Endodermal cell (in vitro differentiated cells): ENCODE data around the gene GPATCH4. TPM values are rescaled to one million over a fixed set of nuclear protein-coding genes. Genes with fewer than 3 reads are reported as not detected.

Experiments
- DNase-seq: peaks from one replicate; pipeline ENCODE4 v3.0.0-alpha.2; 2017
- H3K27ac ChIP-seq: 2 replicates; pipeline ENCODE4 v1.5.1; 2013; ENCODE audit warnings: mild to moderate bottlenecking, low read depth, low read length, moderate library complexity
- H3K27me3 ChIP-seq: 2 replicates; pipeline ENCODE4 v1.6.1; 2013; ENCODE audit warnings: mild to moderate bottlenecking, low read length, moderate library complexity; ENCODE audit not compliant: insufficient read depth, control insufficient read depth, poor library complexity, severe bottlenecking
- H3K36me3 ChIP-seq: 2 replicates; pipeline ENCODE4 v1.7.0; 2013; ENCODE audit warnings: mild to moderate bottlenecking, low read length, moderate library complexity; ENCODE audit not compliant: control insufficient read depth, insufficient read depth
- H3K4me1 ChIP-seq: one replicate; pipeline ENCODE4 v1.7.0; 2013; ENCODE audit warnings: low read length; ENCODE audit not compliant: control insufficient read depth, insufficient read depth
- H3K4me3 ChIP-seq: 2 replicates; pipeline ENCODE4 v1.5.1; 2013; ENCODE audit warnings: mild to moderate bottlenecking, low read length, moderate library complexity
- H3K9ac ChIP-seq: 2 replicates; pipeline ENCODE4 v1.6.1; 2013; ENCODE audit warnings: mild to moderate bottlenecking, low read length, moderate library complexity; ENCODE audit not compliant: poor library complexity, severe bottlenecking; ENCODE audit errors: extremely low read depth
- H3K9me3 ChIP-seq: 2 replicates; pipeline ENCODE4 v1.6.1; 2013; ENCODE audit warnings: mild to moderate bottlenecking, low read length, moderate library complexity; ENCODE audit not compliant: control insufficient read depth
- H3K27ac Mint-ChIP-seq: 2 replicates; pipeline ENCODE4 v1.8.0; 2020; ENCODE audit warnings: mixed read lengths
- H3K27me3 Mint-ChIP-seq: 2 replicates; pipeline ENCODE4 v1.8.0; 2021; ENCODE audit warnings: mild to moderate bottlenecking, mixed read lengths; ENCODE audit not compliant: insufficient read depth
- H3K36me3 Mint-ChIP-seq: 2 replicates; pipeline ENCODE4 v1.8.0; 2020; ENCODE audit warnings: low read depth, mixed read lengths
- H3K4me1 Mint-ChIP-seq: 2 replicates; pipeline ENCODE4 v1.8.0; 2020; ENCODE audit warnings: mixed read lengths
- H3K4me3 Mint-ChIP-seq: 2 replicates; pipeline ENCODE4 v1.8.0; 2020; ENCODE audit warnings: mild to moderate bottlenecking, moderate library complexity, mixed read lengths
- H3K9me3 Mint-ChIP-seq: 2 replicates; pipeline ENCODE4 v1.8.0; 2020; ENCODE audit warnings: mild to moderate bottlenecking, mixed read lengths
- CTCF ChIP-seq: fragments of 200-600 bp; sonication (generic); conservative IDR thresholded peaks from 2 replicates; pipeline ENCODE4 v1.5.0; 2021; ENCODE audit warnings: antibody characterized with exemption, mild to moderate bottlenecking
- WGBS, 2 experiments: methylation state at CpG; one replicate each; pipeline versions ENCODE4 v1.1.5 to v1.1.7; 2013; ENCODE audit warnings: missing lambda C conversion rate in 2 of 2, mixed read lengths in 1 of 2; ENCODE audit not compliant: insufficient coverage in 1 of 2, insufficient read length in 1 of 2; 5-methylcytosine and 5-hydroxymethylcytosine counted together
- total RNA-seq, 2 donors: library from RNA; stranded (reverse); fragmentation: NEBNext Ultra II Directional in 1 of 2; extraction: Animal tissue kit (Norgen Biotek cat#: 25700) in 1 of 2; gene quantifications; 2 replicates in 1 of 2; 3 replicates in 1 of 2; pipeline ENCODE4 v1.2.1, GENCODE V29; 2021

Gene GPATCH4
- total RNA-seq, 2 donors from 2014 or later: 23.0 to 34.4 TPM

- Histone ChIP-seq H3K9ac (no peak overlapping the region), H3K9me3 (no peaks in the 10 kb centered on the region), H3K4me3 (no peak overlapping the region), H3K27ac (no peak overlapping the region), H3K36me3 (peaks cover 51% of the 10 kb centered on the region), H3K27me3 (no peaks in the 10 kb centered on the region), H3K4me1 (no peaks in the 10 kb centered on the region)
- Mint-ChIP-seq H3K4me1 (peaks cover 5% of the 10 kb centered on the region), H3K27me3 (no peaks in the 10 kb centered on the region), H3K4me3 (no peak overlapping the region), H3K27ac (no peak overlapping the region), H3K9me3 (no peaks in the 10 kb centered on the region), H3K36me3 (peaks cover 39% of the 10 kb centered on the region)
- no peak for TF ChIP-seq CTCF
- DNase-seq: no peak
- 88 to 100% methylated on average over 2 of the region's 2 CpGs for WGBS, 2 experiments
Measured at GRCh38 chr1:156595016-156595415, 6.3 kb downstream of the GPATCH4 start.

- no peak for DNase-seq
- Histone ChIP-seq H3K4me1 (no peaks in the 10 kb centered on the region), H3K9me3 (no peaks in the 10 kb centered on the region), H3K4me3 (no peak overlapping the region), H3K27me3 (no peaks in the 10 kb centered on the region), H3K27ac (no peak overlapping the region), H3K36me3 (peaks cover 51% of the 10 kb centered on the region), H3K9ac (no peak overlapping the region)
- Mint-ChIP-seq H3K9me3 (no peaks in the 10 kb centered on the region), H3K36me3 (peaks cover 39% of the 10 kb centered on the region), H3K27ac (no peak overlapping the region), H3K27me3 (no peaks in the 10 kb centered on the region), H3K4me3 (no peak overlapping the region), H3K4me1 (peaks cover 5% of the 10 kb centered on the region)
- TF ChIP-seq CTCF: no peak
- 90 to 94% methylated on average over 3 of the region's 3 CpGs for WGBS, 2 experiments
Measured at GRCh38 chr1:156594190-156594589, 7.1 kb downstream of the GPATCH4 start.

GRCh38 chr1:156593661-156593989 lies 7.7 kb downstream of the GPATCH4 start:
- Histone ChIP-seq H3K27me3 (no peaks in the 10 kb centered on the region), H3K9ac (no peak overlapping the region), H3K27ac (no peak overlapping the region), H3K4me1 (no peaks in the 10 kb centered on the region), H3K36me3 (peaks cover 45% of the 10 kb centered on the region), H3K4me3 (no peak overlapping the region), H3K9me3 (no peaks in the 10 kb centered on the region)
- no peak overlapping the region for H3K27ac Mint-ChIP-seq
- H3K36me3 Mint-ChIP-seq: peaks cover 35% of the 10 kb centered on the region
- H3K4me1 Mint-ChIP-seq: peaks cover 5% of the 10 kb centered on the region
- H3K9me3 Mint-ChIP-seq: no peaks in the 10 kb centered on the region
- no peaks in the 10 kb centered on the region for H3K27me3 Mint-ChIP-seq
- 86 to 96% methylated on average over 2 to 8 of the region's 8 CpGs for WGBS, 2 experiments
- DNase-seq: no peak
- no peak overlapping the region for H3K4me3 Mint-ChIP-seq
- TF ChIP-seq CTCF: no peak
